Globus pallidus (tissue), 1 donor: ENCODE measurements around the gene B3GNT5.

ENCODE experiments used
- DNase-seq: peaks from one replicate; pipeline ENCODE4 v3.0.0-alpha.2; 2015; ENCODE audit warnings: low spot score

The B3GNT5 gene

GRCh38 chr3:183230826-183231225 lies 22.2 kb upstream of the B3GNT5 start:
- no peak for DNase-seq

DNA sequence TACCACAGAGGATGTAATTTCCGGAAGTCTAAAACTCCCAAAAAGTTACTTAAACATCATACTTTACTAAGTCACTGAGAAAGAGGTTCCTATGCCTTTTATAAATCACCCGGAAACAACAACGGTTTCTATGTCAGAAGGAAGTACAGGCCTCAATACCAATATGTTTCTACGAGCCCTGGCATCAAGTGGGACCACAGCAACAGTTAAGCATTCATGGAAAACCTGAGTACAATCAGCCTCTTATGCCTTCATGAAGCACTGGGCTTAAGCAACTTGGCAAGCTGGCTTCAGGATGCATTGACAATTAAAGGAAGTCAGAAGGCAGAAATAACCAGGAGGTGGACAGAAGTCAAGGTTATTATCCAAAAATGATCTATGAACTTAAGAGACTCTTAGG lies 19.1 kb upstream of the B3GNT5 start:
- no peak for DNase-seq

DNA sequence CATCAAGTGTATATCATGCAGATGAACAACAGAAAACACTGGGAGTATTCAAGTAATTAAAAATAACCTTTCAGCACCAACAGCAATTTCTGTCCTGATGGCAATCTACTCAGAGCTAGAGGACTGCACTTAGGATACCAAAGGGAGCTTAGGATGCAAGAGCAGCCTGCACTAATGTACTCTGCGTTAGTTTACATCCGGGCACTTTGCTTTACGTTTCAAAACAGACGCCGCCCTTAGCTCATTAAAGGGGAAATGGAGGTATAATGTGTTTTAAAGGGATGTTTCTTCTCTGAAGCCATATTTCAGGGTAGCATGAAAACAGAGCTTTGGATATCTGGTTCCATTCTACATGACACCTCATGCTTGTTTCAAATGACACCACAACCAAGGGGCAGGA lies 14.0 kb upstream of the B3GNT5 start:
- no peak for DNase-seq

DNA sequence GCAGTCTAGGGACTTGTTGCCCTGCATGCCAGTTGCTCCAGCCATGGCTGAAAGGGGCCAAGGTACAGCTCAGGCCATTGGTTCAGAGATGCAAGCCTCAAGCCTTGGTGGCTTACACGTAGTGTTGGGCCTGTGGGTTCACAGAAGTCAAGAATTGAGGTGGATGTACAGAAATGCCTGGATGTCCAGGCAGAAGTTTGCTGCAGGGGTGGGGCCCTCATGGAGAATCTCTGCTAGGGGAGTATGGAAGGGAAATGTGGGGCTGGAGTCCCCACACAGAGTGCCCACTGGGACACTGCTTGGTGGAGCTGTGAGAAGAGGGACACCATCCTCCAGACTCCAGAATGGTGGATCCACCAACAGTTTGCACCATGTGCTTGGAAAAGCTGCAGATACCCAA lies 10.6 kb upstream of the B3GNT5 start:
- DNase-seq: no peak

- DNase-seq: peak; percentile 67
These were observed 8.8 kb upstream of the B3GNT5 start for GRCh38 chr3:183244219-183244618.

GRCh38 chr3:183244981-183245476 lies 8.0 kb upstream of the B3GNT5 start:
- DNase-seq: no peak

- no peak for DNase-seq
These were observed 6.0 kb upstream of the B3GNT5 start for GRCh38 chr3:183247011-183247589.

GRCh38 chr3:183249006-183249718 lies 3.9 kb upstream of the B3GNT5 start:
- no peak for DNase-seq

- DNase-seq: no peak
These were observed 803 bp upstream of the B3GNT5 start for GRCh38 chr3:183252118-183252782.

- no peak for DNase-seq
These were observed 754 bp downstream of the B3GNT5 start for GRCh38 chr3:183253528-183254486.

- DNase-seq: no peak
These were observed 1.7 kb downstream of the B3GNT5 start for GRCh38 chr3:183254487-183255347.

- DNase-seq: no peak
These were observed 2.3 kb downstream of the B3GNT5 start for GRCh38 chr3:183255348-183255730.

- no peak for DNase-seq
These were observed 6.0 kb downstream of the B3GNT5 start for GRCh38 chr3:183259087-183259486.

DNA sequence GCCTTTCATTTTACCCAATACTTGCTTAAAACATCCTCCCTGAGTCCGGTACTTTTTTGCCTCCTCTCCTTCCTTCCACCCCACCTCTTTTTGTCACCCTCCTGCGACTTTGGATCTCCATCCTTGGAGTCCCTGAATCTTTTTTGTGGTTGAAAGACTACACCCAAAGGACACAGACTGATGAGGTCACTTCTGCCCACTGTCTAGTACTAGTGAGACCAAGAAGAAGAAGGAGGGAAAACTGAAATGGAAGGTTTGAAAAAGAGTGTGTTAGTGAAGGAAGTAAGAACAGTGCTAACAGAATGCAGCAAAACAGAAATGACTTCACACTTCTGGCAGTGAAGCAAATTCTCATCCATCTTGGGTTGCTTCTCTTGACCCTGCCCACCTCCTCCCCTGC lies 6.6 kb downstream of the B3GNT5 start:
- DNase-seq: no peak

GRCh38 chr3:183260167-183260904 lies 7.3 kb downstream of the B3GNT5 start:
- DNase-seq: peak; percentile 54

GRCh38 chr3:183261151-183261724 lies 8.2 kb downstream of the B3GNT5 start:
- no peak for DNase-seq

DNA sequence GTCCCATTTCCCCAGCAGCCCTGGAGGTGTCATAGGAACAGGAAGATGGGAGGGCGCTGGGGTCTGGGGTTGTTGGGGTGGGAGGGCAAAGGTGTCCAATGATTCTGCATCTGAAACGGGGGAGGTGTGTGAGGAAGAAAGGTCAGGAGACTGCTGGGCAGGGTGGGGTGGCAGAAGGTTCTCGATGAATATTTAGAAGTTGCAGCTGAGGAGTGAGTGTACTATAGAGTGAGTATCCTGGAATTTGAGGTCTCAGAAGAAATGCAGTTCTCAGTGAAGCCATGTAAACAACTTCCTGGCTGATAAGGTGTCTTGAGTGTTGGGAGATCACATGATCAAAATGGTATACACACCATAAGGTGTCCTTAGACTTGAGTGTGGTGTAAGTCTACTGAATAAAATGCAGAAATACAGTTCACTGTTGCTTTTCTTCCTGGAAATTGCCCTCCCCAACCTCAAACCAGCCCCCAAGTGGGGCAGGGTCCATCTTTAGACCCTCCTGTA lies 9.9 kb downstream of the B3GNT5 start:
- DNase-seq: no peak

GRCh38 chr3:183264268-183264667 lies 11.2 kb downstream of the B3GNT5 start:
- no peak for DNase-seq

DNA sequence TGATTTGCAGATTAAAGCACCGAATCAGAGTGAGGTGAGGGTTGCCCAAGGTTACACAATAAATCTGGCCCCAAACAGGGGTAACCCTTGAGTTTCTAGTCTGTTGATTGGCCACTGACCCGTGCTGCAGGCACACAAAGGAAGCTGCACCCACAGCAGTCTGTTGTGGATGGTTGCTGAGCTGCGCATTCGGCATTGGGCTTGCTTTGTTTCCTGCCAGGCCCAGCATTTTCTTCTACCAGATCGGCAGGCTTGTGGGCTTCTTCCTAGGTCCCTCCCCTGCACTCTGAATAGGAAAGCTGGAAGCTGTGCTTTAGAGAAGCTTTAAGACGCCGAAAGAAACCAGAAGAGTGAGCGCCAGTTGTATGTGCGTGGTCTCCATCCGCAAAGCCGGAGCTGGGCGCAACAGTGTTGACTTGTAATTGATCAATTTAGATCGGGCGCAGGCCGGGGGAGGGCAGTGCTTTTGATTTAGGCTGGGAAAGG lies 12.1 kb downstream of the B3GNT5 start:
- DNase-seq: no peak
